HepG2 (cell line): ENCODE results near the gene P4HB. TPM values are rescaled to one million over a fixed set of nuclear protein-coding genes. Genes with fewer than 3 reads are reported as not detected.
A peak's percentile ranks its signal among the peaks of the same experiment; 100 is the strongest.

Experiments
- BRCA1 ChIP-seq: sonication (generic); formaldehyde crosslinking; IDR thresholded peaks from 2 replicates; pipeline ENCODE4 v1.4.0; 2020; ENCODE audit warnings: missing genetic modification reagents
- DMTF1 ChIP-seq: sonication (generic); formaldehyde crosslinking; IDR thresholded peaks from 2 replicates; pipeline ENCODE4 v1.4.0; 2020; ENCODE audit warnings: mild to moderate bottlenecking, missing genetic modification reagents
- FOXA1 ChIP-seq, 2 experiments: fragments of 450-650 bp in 1 of 2; sonication (generic) in 1 of 2; formaldehyde crosslinking in 1 of 2; IDR thresholded peaks; 2 replicates each; pipeline versions ENCODE4 v1.4.0 to v1.6.1; 2016 to 2020; ENCODE audit warnings: missing genetic modification reagents in 1 of 2
- MYC ChIP-seq: sonication (generic); formaldehyde crosslinking; IDR thresholded peaks from 2 replicates; pipeline ENCODE4 v1.9.0; 2021; ENCODE audit warnings: missing genetic modification reagents, borderline replicate concordance
- YY1 ChIP-seq: IDR thresholded peaks from 2 replicates; pipeline ENCODE4 v1.6.1; 2011; ENCODE audit warnings: low read length, low read depth, moderate library complexity, mild to moderate bottlenecking; ENCODE audit not compliant: insufficient read depth, insufficient replicate concordance
- ZNF142 ChIP-seq: sonication (generic); formaldehyde crosslinking; IDR thresholded peaks from 2 replicates; pipeline ENCODE4 v1.4.0; 2020; ENCODE audit warnings: missing genetic modification reagents
- ZNF205 ChIP-seq: IDR thresholded peaks from 2 replicates; pipeline ENCODE4 v1.6.1; 2018; ENCODE audit warnings: missing biosample characterization, missing genetic modification reagents
- ZNF550 ChIP-seq: sonication (generic); formaldehyde crosslinking; IDR thresholded peaks from 2 replicates; pipeline ENCODE4 v1.4.0; 2020; ENCODE audit warnings: mild to moderate bottlenecking, missing genetic modification reagents, borderline replicate concordance
- ZNF788 ChIP-seq: sonication (generic); formaldehyde crosslinking; IDR thresholded peaks from 2 replicates; pipeline ENCODE4 v1.5.0; 2020; ENCODE audit warnings: mild to moderate bottlenecking, missing genetic modification reagents, borderline replicate concordance
- polyA plus RNA-seq, 8 experiments: library from polyadenylated mRNA; depleted of rRNA in 3 of 8; stranded (reverse) in 7 of 8; unstranded in 1 of 8; fragments of >200 nt; fragmentation: Illumina TruSeq in 4 of 8; extraction: Trizol in 4 of 8; gene quantifications; 2 replicates each; pipeline versions ENCODE4 v1.2.1 to v1.2.3, GENCODE V29; 2011 to 2016; ENCODE audit warnings: low read depth in 4 of 8, missing spikeins in 1 of 8, mixed read lengths in 1 of 8; ENCODE audit not compliant: insufficient read depth in 1 of 8
- total RNA-seq, 5 experiments: library from RNA; depleted of rRNA; stranded (reverse); fragments of >200 nt; fragmentation: Illumina TruSeq; extraction: Trizol; gene quantifications; 2 replicates each; pipeline ENCODE4 v1.2.3, GENCODE V29; 2016; ENCODE audit warnings: low read depth in 1 of 5
- TF ChIP-seq, protein P1 (sequence below), 2 experiments: IDR thresholded peaks; 2 replicates each; pipeline ENCODE4 v1.6.1; 2011 to 2012; ENCODE audit warnings: low read length in 2 of 2, borderline replicate concordance in 1 of 2, low read depth in 1 of 2, mild to moderate bottlenecking in 1 of 2, moderate library complexity in 1 of 2

The P4HB gene
- total and polyA plus RNA-seq, 2 of the 13 experiments (the other 11 are each of a cell fraction or from before 2014, with no cell fraction given): 185 to 782 TPM

GRCh38 chr17:81870131-81870980 is 10.0 kb upstream of the P4HB start (continued):
- TF ChIP-seq, protein P1, sequence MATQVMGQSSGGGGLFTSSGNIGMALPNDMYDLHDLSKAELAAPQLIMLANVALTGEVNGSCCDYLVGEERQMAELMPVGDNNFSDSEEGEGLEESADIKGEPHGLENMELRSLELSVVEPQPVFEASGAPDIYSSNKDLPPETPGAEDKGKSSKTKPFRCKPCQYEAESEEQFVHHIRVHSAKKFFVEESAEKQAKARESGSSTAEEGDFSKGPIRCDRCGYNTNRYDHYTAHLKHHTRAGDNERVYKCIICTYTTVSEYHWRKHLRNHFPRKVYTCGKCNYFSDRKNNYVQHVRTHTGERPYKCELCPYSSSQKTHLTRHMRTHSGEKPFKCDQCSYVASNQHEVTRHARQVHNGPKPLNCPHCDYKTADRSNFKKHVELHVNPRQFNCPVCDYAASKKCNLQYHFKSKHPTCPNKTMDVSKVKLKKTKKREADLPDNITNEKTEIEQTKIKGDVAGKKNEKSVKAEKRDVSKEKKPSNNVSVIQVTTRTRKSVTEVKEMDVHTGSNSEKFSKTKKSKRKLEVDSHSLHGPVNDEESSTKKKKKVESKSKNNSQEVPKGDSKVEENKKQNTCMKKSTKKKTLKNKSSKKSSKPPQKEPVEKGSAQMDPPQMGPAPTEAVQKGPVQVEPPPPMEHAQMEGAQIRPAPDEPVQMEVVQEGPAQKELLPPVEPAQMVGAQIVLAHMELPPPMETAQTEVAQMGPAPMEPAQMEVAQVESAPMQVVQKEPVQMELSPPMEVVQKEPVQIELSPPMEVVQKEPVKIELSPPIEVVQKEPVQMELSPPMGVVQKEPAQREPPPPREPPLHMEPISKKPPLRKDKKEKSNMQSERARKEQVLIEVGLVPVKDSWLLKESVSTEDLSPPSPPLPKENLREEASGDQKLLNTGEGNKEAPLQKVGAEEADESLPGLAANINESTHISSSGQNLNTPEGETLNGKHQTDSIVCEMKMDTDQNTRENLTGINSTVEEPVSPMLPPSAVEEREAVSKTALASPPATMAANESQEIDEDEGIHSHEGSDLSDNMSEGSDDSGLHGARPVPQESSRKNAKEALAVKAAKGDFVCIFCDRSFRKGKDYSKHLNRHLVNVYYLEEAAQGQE (IDR thresholded peaks at IDR 0.05; ENCODE audit: borderline replicate concordance in 1 of 2, low read depth in 1 of 2, low read length in 2 of 2): no peak
- TF ChIP-seq ZNF205 (CRISPR knock-in tag): no peak
- peak; percentile 57; the same call in 1 of the 2 replicates for TF ChIP-seq MYC (CRISPR knock-in tag)
- TF ChIP-seq BRCA1 (CRISPR knock-in tag): no peak
- no peak for TF ChIP-seq ZNF788
- TF ChIP-seq ZNF142: 0 out of 2 replicates have a peak, but pooled peaks have one; percentile 58
- TF ChIP-seq DMTF1 (CRISPR knock-in tag): no peak
- no peak for TF ChIP-seq ZNF550 (CRISPR knock-in tag)
- TF ChIP-seq YY1: peak; percentile 64
- no peak for TF ChIP-seq FOXA1 (IDR thresholded peaks at IDR 0.05)
- TF ChIP-seq FOXA1 (CRISPR knock-in tag; IDR thresholded peaks at IDR 0.05): no peak
